Activated B cell treated with CpG ODN at 0.5 μM for 24 hours (primary cell): ENCODE measurements around the gene SDK2. TPM values are rescaled to one million over a fixed set of nuclear protein-coding genes. Genes with fewer than 3 reads are reported as not detected.

ENCODE experiments used
- ATAC-seq: fragments of 200-7000 bp; cut with Tn5 transposase; one replicate; pipeline ENCODE4 v1.10.0; 2021; ENCODE audit warnings: low read depth, mild to moderate bottlenecking, moderate library complexity
- CTCF ChIA-PET: fragments of 350-600 bp; sonication (Branson Sonifier 250); formaldehyde crosslinking; loops from one replicate; lab custom pipeline; 2021; ENCODE audit warnings: antibody characterized with exemption; lab: Charles Lee
- POLR2A ChIA-PET: fragments of 350-600 bp; sonication (Branson Sonifier 250); formaldehyde crosslinking; loops from one replicate; lab custom pipeline; 2021; ENCODE audit warnings: antibody characterized with exemption; lab: Charles Lee
- DNase-seq: peaks from one replicate; pipeline ENCODE4 v3.0.0; 2022
- H3K27ac Mint-ChIP-seq: one replicate; pipeline ENCODE4 v1.8.0; 2020; ENCODE audit warnings: mixed read lengths
- H3K27me3 Mint-ChIP-seq: one replicate; pipeline ENCODE4 v1.8.0; 2021; ENCODE audit warnings: mixed read lengths
- H3K36me3 Mint-ChIP-seq: one replicate; pipeline ENCODE4 v1.8.0; 2021; ENCODE audit warnings: low read depth, mixed read lengths
- H3K4me1 Mint-ChIP-seq: one replicate; pipeline ENCODE4 v1.8.0; 2021; ENCODE audit warnings: mixed read lengths
- H3K4me3 Mint-ChIP-seq: one replicate; pipeline ENCODE4 v1.8.0; 2020; ENCODE audit warnings: mild to moderate bottlenecking, mixed read lengths
- H3K9me3 Mint-ChIP-seq: one replicate; pipeline ENCODE4 v1.8.0; 2020; ENCODE audit warnings: mixed read lengths
- CTCF ChIP-seq: fragments of 200-600 bp; IDR thresholded peaks from one replicate; pipeline ENCODE4 v1.8.0; 2022; ENCODE audit warnings: antibody characterized with exemption, mild to moderate bottlenecking
- intact Hi-C: fragments of 100-400 bp; cut with micrococcal nuclease; formaldehyde crosslinking; loops from one replicate; pipeline ENCODE4 v1.15.1; 2024
- total RNA-seq: library from RNA; stranded (reverse); gene quantifications from 2 replicates; pipeline ENCODE4 v1.2.3, GENCODE V29; 2022

Gene SDK2
- total RNA-seq, 1 donor from 2014 or later, result 2.5 TPM

- TF ChIP-seq CTCF, result no peak
- Mint-ChIP-seq H3K4me1 (no peaks in the 10 kb centered on the region), H3K36me3 (peaks cover 14% of the 10 kb centered on the region), H3K9me3 (no peaks in the 10 kb centered on the region), H3K4me3 (no peak overlapping the region), H3K27me3 (no peaks in the 10 kb centered on the region), H3K27ac (no peak overlapping the region)
- DNase-seq (no peak), ATAC-seq (no peak)
- intact Hi-C loops, result no loop called here
- CTCF ChIA-PET, result interaction anchor here (0.7 to 1.1 kb wide), 2 partner anchors 12 to 13 kb away, joined by 3 read pairs; no protein-coding TSS in a partner anchor
- POLR2A ChIA-PET, result no interaction called here
Observed at GRCh38 chr17:73357318-73357717, 286.9 kb downstream of the SDK2 start.

GRCh38 chr17:73356561-73357170 is 287.6 kb downstream of the SDK2 start:
- peaks cover 19% of the 10 kb centered on the region for H3K36me3 Mint-ChIP-seq
- CTCF ChIA-PET, result interaction anchor here (0.7 to 1.1 kb wide), 3 partner anchors 12 to 14 kb away, joined by 3 read pairs; no protein-coding TSS in a partner anchor
- no peaks in the 10 kb centered on the region for H3K9me3 Mint-ChIP-seq
- no peaks in the 10 kb centered on the region for H3K4me1 Mint-ChIP-seq
- no peak for TF ChIP-seq CTCF
- DNase-seq (no peak), ATAC-seq (no peak)
- H3K4me3 Mint-ChIP-seq, result no peak overlapping the region
- intact Hi-C loops, result no loop called here
- no peak overlapping the region for H3K27ac Mint-ChIP-seq
- POLR2A ChIA-PET, result no interaction called here
- H3K27me3 Mint-ChIP-seq, result no peaks in the 10 kb centered on the region

GRCh38 chr17:73354423-73355284 is 289.6 kb downstream of the SDK2 start:
- POLR2A ChIA-PET, result no interaction called here
- Mint-ChIP-seq H3K4me1 (no peaks in the 10 kb centered on the region), H3K9me3 (no peaks in the 10 kb centered on the region), H3K27me3 (no peaks in the 10 kb centered on the region), H3K4me3 (no peak overlapping the region), H3K27ac (no peak overlapping the region), H3K36me3 (peaks cover 26% of the 10 kb centered on the region)
- no peak for TF ChIP-seq CTCF
- intact Hi-C loops, result no loop called here
- ATAC-seq (no peak), DNase-seq (no peak)
- CTCF ChIA-PET, result interaction anchor here (1.2 kb wide), 1 partner anchor 9 kb away, joined by 4 read pairs; no protein-coding TSS in a partner anchor

- no peaks in the 10 kb centered on the region for H3K4me1 Mint-ChIP-seq
- H3K4me3 Mint-ChIP-seq, result no peak overlapping the region
- no peak overlapping the region for H3K27ac Mint-ChIP-seq
- ChIA-PET POLR2A (no interaction called here), CTCF (no interaction called here)
- ATAC-seq, result no peak
- TF ChIP-seq CTCF, result no peak
- H3K36me3 Mint-ChIP-seq, result peaks cover 27% of the 10 kb centered on the region
- DNase-seq, result no peak
- no peaks in the 10 kb centered on the region for H3K9me3 Mint-ChIP-seq
- H3K27me3 Mint-ChIP-seq, result no peaks in the 10 kb centered on the region
- intact Hi-C loops, result no loop called here
Observed at GRCh38 chr17:73352261-73352660, 292.0 kb downstream of the SDK2 start.

- Mint-ChIP-seq H3K4me3 (no peak overlapping the region), H3K27me3 (no peaks in the 10 kb centered on the region), H3K36me3 (peaks cover 27% of the 10 kb centered on the region), H3K4me1 (no peaks in the 10 kb centered on the region), H3K9me3 (no peaks in the 10 kb centered on the region), H3K27ac (no peak overlapping the region)
- ChIA-PET POLR2A (no interaction called here), CTCF (no interaction called here)
- intact Hi-C loops, result no loop called here
- no peak for ATAC-seq
- no peak for DNase-seq
- no peak for TF ChIP-seq CTCF
Observed at GRCh38 chr17:73351764-73352163, 292.5 kb downstream of the SDK2 start.
